ENCODE data around the gene RHBG.
A peak's percentile ranks its signal among the peaks of the same experiment; 100 is the strongest.

The RHBG gene

DNA sequence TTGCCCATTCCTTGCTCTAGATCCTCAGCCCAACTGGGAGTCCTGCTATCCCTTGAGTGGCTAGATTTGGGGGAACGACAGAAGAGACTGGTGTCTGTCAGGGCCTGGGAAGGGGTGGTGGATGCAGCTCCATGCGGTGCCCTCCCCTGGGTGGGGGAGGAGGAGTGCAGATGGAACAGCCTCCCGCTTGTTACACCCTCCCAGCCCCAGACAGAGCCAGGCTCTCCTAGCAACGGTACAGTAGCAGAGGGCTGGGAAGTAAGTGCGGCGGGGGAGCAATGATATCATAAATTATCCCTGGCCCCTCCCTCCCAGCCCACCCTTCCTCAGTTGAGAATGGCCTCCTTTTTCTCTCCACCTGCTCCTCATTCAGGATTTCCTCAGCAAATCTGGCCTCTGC is 37.2 kb downstream of the RHBG start:
- no peak for DNase-seq (ENCODE audit: low read depth in 2 of 2, low spot score in 1 of 2)

- DNase-seq (ENCODE audit: low read depth in 2 of 2, low spot score in 1 of 2): no peak
Observed at GRCh38 chr1:156407344-156407743, 38.3 kb downstream of the RHBG start.

DNA sequence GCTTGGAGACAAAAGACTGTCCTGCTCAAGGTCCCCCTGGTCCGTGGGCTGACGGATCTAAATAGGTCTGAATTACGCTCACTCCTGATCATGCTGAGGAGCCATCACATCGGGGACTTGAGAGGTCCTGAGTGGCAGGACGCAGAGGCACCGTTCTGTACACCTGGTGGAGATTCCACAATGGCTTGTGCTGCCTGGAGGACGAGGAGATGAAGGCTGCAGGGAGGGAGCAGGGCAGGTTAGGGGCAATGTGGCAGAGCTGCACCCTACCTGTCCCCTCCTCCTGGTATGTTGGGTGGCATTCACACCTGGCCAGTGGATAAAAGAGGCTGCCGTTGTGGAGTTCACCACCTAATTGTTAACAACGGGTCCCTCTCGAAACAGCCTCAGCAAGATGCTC is 38.7 kb downstream of the RHBG start:
- no peak for DNase-seq (ENCODE audit: low read depth in 2 of 2, low spot score in 1 of 2)

DNA sequence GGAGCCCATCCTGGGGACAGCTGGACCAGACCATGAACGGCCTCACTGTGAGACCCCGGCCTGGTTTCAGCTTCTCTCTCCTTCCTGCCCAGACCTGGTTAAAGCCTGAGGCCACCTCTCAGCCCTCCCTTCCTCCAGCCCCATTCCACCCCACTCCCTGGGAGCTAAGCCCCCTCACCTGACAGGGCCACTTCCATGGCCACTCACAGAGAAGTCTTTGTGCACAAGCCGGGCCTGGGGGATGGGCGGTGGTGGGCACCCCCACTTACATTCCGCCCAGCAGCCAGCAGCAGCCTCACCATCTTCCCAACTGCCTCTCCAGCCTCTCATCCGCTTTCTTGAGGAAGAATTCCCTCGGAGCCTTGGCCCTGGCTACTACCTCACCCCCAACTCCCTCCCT is 40.4 kb downstream of the RHBG start:
- DNase-seq (ENCODE audit: low read depth in 2 of 2, low spot score in 1 of 2): no peak

GRCh38 chr1:156410238-156410637 is 41.2 kb downstream of the RHBG start:
- DNase-seq (ENCODE audit: low read depth in 2 of 2, low spot score in 1 of 2): no peak

DNA sequence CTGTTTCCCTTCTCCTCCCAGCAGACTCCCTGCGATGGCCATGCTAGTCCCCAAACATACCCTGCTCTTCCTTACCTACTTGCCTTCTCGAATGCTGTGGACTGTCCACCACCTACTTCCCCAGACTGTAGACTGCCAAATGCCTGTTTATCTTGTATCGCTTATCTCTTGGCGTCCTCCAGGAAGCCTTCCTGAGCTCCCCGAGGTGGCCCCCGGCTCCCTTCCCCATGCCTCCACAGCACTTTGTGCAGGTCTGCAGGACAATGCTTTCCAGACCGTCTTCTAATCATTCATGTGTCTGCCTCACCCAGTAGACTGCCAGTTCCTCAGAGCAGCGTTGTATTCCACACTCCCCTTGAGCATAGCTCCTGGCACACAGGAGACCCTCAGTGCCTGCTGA is 41.7 kb downstream of the RHBG start:
- DNase-seq (ENCODE audit: low read depth in 2 of 2, low spot score in 1 of 2): no peak

- DNase-seq (ENCODE audit: low read depth in 2 of 2, low spot score in 1 of 2): no peak
Observed at GRCh38 chr1:156412653-156413321, 43.8 kb downstream of the RHBG start.

- DNase-seq (ENCODE audit: low read depth in 2 of 2, low spot score in 1 of 2): no peak
Observed at GRCh38 chr1:156413391-156414246, 44.6 kb downstream of the RHBG start.

GRCh38 chr1:156414461-156415064 is 45.6 kb downstream of the RHBG start:
- DNase-seq (ENCODE audit: low read depth in 2 of 2, low spot score in 1 of 2): no peak

- DNase-seq (ENCODE audit: low read depth in 2 of 2, low spot score in 1 of 2): no peak
Observed at GRCh38 chr1:156416993-156417392, 48.0 kb downstream of the RHBG start.

- no peak for DNase-seq (ENCODE audit: low read depth in 2 of 2, low spot score in 1 of 2)
Observed at GRCh38 chr1:156417401-156418020, 48.5 kb downstream of the RHBG start.

DNA sequence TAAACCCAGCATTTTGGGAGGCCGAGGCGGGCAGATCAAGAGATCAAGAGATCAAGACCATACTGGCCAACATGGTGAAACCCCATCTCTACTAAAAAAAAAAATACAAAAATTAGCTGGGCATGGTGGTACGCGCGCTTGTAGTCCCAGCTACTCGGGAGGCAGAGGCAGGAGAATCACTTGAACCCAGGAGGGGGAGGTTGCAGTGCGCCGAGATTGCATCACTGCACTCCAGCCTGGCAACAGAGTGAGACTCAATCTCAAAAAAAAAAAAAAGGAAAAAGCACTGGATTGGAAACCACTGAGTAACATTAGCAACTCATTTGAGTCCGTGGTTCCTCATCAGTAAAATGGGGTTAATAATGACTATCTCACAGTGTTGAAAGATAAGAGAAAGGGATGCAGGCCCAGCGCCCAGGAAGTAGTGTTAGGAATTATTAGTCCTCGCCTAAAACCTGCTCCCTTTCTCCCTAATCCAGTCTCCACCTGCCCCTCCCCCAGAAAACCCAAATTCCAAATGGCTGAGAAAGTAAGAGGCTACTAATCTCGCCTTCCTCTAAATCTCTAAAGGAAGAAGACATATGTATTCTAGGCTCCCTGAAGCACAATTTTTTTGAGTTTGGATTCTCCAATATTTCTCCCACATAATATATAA is 49.5 kb downstream of the RHBG start:
- DNase-seq (ENCODE audit: low read depth in 2 of 2, low spot score in 1 of 2): no peak

- peak; percentile 23 to 31 for DNase-seq (ENCODE audit: low read depth in 2 of 2, low spot score in 1 of 2)
Observed at GRCh38 chr1:156419854-156420204, 50.8 kb downstream of the RHBG start.

DNA sequence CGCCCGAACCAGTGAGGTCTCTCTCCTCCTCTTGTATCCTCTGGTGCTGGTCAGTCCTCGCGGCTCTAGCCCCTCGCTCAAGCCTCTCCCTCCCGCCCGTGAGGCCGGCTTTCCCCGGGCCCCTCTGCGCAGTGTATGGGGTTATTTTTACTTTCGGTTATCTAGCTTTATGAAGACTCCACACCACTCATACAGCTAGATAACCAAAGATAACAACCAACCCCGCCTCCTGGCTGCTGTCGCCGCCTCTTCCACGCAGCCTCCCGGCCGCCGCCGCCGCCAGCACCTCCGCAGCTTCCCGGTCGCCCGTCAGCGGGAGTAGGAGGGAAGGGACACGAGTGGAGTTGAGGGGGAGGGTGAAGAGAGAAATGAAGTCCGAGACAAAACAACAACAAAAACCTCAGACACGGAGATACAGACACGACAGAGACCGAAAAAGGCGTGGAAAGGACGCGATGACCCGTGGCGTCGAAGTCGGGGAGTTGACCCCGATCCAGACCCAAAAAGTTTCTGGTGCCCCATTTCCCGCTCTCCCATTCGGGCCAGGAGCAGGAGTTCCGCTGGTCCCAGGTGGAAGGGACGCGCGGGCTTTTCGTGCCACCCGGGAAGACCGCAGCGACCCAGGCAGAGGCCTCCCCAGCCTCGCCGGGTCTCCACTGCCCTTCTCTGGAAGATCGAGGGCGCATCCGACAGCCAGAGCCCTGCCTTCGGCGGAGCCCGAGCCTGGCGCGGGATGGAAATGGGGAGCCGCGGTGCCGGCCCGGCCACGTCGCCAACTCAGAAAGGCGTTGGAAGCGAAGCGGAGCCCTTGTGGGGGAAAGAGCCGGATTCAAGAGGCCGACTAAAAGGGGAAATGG is 51.4 kb downstream of the RHBG start:
- DNase-seq (ENCODE audit: low read depth in 2 of 2, low spot score in 1 of 2): peak in 1 of 2 donors; percentile 29

- peak; percentile 29 to 34 for DNase-seq (ENCODE audit: low read depth in 2 of 2, low spot score in 1 of 2)
Observed at GRCh38 chr1:156421062-156421938, 52.3 kb downstream of the RHBG start.

DNA sequence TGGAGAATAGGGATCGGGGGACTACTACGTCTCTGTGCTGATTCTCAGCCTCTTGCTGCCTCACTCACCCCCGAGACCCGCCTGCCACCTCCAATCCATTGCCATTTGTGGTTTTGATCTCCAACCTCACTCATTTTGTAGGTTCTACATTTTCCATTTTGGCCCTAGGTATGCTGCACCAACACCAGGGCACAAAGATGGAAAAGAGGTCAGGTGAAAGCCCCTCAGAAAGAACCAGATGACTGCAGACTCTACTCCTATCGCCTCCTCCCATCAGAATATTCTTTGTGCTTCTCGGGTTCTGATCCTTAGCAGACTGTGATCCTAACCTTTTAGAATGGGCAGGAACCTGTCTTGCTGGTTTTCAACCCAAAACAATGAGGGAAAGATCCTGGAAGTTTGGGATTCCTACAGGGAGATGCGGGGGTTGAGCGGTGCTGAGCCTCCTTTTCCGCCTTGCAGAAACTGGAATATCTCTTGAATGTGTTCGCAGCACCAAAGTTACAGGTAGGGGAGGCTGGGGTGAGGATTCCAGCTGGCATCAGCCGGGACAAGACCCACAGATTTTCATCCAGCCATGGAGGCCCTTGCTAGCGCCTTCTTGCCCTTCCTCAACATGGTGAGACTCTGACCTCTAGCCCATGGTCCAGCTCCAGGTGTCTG is 53.1 kb downstream of the RHBG start:
- no peak for DNase-seq (ENCODE audit: low read depth in 2 of 2, low spot score in 1 of 2)

DNA sequence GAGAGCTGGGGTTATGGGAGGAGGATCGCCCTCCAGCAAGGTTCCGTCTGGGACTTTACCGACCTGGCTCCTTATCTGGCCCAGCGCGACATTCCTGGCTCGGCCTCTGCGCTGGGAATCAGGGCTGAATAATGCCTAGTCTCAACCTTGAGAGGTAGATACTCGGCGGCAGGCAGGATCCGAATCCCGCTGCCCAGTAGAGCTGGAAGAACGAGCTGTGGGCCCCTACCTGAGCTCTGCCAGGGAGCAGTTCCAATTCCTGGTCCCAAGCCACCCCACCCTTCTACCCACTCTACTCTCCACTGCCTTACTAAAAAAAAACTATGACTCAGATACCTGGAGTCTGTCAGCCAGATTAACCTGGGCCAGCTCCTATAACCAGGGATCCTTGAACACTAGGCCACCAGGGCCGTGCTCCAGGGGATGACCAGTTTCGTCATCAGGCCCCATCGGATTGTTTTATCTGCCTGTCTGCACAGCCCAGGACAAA is 53.6 kb downstream of the RHBG start:
- no peak for DNase-seq (ENCODE audit: low read depth in 2 of 2, low spot score in 1 of 2)

- no peak for DNase-seq (ENCODE audit: low read depth in 2 of 2, low spot score in 1 of 2)
Observed at GRCh38 chr1:156423422-156424352, 54.7 kb downstream of the RHBG start.

Measured in stimulated activated CD8-positive, alpha-beta memory T cell treated with anti-CD3 and anti-CD28 coated beads, Interleukin-4, amount 100 ng/mL, for 4 hours (primary cell).